Esophagus squamous epithelium (tissue), 4 donors: Measurements from ENCODE around the gene NOSTRIN.

Source experiments
- POLR2A ChIP-seq, 4 donors: fragments of 450-650 bp; IDR thresholded peaks; one replicate each; pipeline ENCODE4 v1.6.1; 2017; ENCODE audit warnings: antibody characterized with exemption in 4 of 4, mild to moderate bottlenecking in 4 of 4, moderate library complexity in 3 of 4
- TF ChIP-seq, protein P1 (sequence below), 6 experiments: fragments of 450-650 bp in 4 of 6; fragments of 200-600 bp in 2 of 6; sonication (generic) in 2 of 6; IDR thresholded peaks; one replicate each; pipeline ENCODE4 v1.5.1; 2016 to 2019; ENCODE audit warnings: antibody characterized with exemption in 6 of 6, mild to moderate bottlenecking in 4 of 6, moderate library complexity in 4 of 6

DNA sequence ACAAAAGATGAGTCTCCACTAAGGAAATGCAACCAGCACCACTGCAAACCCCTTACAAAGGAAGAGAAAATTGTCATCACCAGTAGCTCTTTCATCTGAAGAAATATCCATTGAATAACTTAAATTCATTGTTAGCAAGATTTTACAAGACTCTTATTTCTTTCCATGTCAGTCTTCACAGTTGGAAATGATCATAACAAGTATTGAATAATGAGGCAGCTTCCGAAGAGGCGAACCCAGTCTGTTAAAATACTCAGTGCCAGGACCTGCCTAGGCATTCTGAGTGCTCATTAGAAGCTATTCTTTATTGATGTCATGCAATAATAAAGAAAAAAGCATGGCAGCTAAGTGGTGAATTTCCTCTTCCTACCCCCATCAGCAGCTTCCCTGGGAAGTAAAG, 33.5 kb downstream of the NOSTRIN start:
- TF ChIP-seq, protein P1, sequence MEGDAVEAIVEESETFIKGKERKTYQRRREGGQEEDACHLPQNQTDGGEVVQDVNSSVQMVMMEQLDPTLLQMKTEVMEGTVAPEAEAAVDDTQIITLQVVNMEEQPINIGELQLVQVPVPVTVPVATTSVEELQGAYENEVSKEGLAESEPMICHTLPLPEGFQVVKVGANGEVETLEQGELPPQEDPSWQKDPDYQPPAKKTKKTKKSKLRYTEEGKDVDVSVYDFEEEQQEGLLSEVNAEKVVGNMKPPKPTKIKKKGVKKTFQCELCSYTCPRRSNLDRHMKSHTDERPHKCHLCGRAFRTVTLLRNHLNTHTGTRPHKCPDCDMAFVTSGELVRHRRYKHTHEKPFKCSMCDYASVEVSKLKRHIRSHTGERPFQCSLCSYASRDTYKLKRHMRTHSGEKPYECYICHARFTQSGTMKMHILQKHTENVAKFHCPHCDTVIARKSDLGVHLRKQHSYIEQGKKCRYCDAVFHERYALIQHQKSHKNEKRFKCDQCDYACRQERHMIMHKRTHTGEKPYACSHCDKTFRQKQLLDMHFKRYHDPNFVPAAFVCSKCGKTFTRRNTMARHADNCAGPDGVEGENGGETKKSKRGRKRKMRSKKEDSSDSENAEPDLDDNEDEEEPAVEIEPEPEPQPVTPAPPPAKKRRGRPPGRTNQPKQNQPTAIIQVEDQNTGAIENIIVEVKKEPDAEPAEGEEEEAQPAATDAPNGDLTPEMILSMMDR (IDR thresholded peaks at IDR 0.05) = no peak
- no peak for TF ChIP-seq POLR2A (IDR thresholded peaks at IDR 0.05)
